ENCODE results near the gene PPIAL4G. TPM values are rescaled to one million over a fixed set of nuclear protein-coding genes. Genes with fewer than 3 reads are reported as not detected.
"Not testable (repeated sequence)": the region's sequence is repeated elsewhere in the genome, so short reads cannot be mapped to it uniquely, and the experiment has no call there.

The PPIAL4G gene
- total RNA-seq, 3 donors from 2014 or later: not detected

DNA sequence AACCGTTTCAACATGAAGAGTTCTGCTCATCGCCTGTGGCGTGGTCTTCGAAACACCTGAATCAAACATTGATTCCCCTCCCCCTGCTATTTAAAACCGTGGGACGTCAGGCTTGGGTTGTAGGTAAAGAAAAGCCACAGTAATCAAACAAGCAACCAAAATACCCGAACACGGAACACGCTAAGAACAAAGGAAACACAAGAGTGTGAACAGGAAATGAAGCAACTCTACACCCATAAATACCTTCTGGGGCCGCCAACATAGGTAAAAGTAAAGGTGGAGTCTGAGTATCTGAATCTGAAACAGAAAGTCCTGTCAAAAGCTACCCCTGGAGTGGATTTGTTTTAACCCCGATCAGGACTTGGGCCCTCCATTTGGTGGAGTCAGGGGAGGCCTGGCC is 24.7 kb downstream of the PPIAL4G start:
- not testable (repeated sequence) for ATAC-seq; H3K9me3 Mint-ChIP-seq; H3K27me3 Mint-ChIP-seq (ENCODE audit: low read depth); H3K4me1 Mint-ChIP-seq (ENCODE audit: low read depth); H3K36me3 Mint-ChIP-seq (ENCODE audit: insufficient read depth)
- peak; percentile 45 for DNase-seq
- peak overlapping the region; percentile 83 for H3K4me3 Mint-ChIP-seq

DNA sequence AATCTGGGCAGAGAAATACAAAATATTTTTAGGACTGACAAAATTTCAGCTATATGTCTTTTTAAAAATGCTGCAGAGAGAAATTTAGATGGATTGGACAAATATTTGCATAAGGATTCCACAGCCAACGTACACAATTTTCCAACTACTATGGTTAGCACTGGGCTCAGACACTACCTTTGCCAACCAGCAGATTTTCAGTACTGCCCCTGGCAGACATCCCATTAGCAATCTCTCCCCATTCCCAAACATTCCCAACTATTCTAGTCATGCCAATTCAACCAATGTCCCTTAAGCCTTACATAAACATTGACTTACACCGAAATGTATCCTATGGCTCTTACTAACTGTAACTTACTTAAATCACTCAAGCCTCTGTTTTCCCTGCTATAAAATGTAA is 30.3 kb downstream of the PPIAL4G start:
- H3K4me3 Mint-ChIP-seq; ATAC-seq; H3K27me3 Mint-ChIP-seq (ENCODE audit: low read depth); H3K9me3 Mint-ChIP-seq; H3K4me1 Mint-ChIP-seq (ENCODE audit: low read depth); H3K36me3 Mint-ChIP-seq (ENCODE audit: insufficient read depth); DNase-seq: not testable (repeated sequence)

DNA sequence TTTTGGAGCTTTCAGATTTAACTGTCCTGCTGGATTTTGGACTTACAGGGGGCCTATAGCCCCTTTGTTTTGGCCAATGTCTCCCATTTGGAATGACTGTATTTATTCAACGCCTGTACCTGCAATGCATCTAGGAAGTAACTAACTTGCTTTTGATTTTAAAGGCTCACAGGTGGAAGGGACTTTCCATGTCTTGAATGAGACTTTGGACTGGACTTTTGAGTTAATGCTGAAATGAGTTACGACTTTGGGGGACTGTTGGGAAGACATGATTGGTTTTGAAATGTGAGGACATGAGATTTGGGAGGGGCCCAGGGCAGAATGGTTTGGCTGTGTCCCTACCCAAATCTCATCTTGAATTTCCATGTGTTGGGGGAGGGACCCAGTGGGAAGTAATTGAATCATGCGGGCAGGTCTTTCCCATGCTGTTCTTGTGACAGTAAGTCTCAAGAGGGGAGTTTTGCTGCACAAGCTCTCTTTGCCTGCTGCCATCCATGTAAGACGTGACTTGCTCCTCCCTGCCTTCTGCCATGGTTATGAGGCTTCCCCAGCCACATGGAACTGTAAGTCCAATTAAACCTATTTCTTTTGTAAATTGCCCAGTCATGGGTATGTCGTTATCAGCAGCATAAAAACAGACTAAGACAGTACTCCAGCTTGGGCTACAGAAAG is 43.3 kb downstream of the PPIAL4G start:
- peaks cover 23% of the 10 kb centered on the region for H3K36me3 Mint-ChIP-seq (ENCODE audit: insufficient read depth)
- peaks cover 41% of the 10 kb centered on the region for H3K4me1 Mint-ChIP-seq (ENCODE audit: low read depth)
- ATAC-seq; H3K9me3 Mint-ChIP-seq; DNase-seq; H3K27me3 Mint-ChIP-seq (ENCODE audit: low read depth); H3K4me3 Mint-ChIP-seq: not testable (repeated sequence)

DNA sequence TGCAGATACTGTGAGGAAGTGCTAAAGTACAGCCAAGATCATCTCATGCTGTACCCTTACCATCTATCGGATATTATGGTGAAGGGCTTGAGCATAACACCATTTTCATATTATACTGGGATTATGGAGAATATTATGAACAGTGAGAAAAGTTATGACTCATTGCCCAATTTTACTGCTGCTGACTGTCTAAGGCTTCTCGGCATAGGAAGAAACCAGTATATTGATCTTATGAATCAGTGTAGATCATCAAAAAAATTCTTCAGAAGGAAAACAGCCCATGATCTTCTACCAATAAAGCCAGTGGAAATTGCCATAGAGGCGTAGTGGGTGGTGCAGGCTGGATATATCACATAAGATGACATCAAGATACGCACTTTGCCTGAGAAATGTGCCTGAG is 47.7 kb downstream of the PPIAL4G start:
- ATAC-seq: peak in 1 of 2 donors; percentile 34
- no peak for DNase-seq
- H3K27me3 Mint-ChIP-seq (ENCODE audit: low read depth): no peaks in the 10 kb centered on the region
- H3K4me1 Mint-ChIP-seq (ENCODE audit: low read depth): peaks cover 64% of the 10 kb centered on the region
- peaks cover 44% of the 10 kb centered on the region for H3K36me3 Mint-ChIP-seq (ENCODE audit: insufficient read depth)
- H3K4me3 Mint-ChIP-seq: no peak overlapping the region
- H3K9me3 Mint-ChIP-seq: no peaks in the 10 kb centered on the region

DNA sequence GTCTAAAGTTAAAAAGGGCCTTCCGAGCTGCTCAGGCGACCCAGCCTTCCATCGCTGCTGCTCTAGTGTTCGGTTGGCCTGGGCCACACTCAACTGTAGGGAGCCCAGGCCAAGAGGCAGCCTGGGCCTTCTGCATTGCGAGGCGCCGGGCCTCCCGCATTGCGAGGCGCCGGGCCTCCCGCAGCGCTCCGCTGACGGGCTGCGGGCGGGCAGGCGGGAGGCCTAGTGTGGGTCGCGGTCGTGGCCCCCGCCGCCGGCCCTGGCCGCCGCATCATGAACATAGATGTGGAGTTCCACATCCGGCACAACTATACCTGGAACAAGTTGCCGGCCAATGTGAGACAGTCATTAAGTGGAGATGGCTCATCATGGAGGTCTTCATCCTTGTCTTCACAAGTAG is 48.3 kb downstream of the PPIAL4G start:
- Mint-ChIP-seq H3K27me3 (ENCODE audit: low read depth) (no peaks in the 10 kb centered on the region), H3K4me1 (ENCODE audit: low read depth) (peaks cover 67% of the 10 kb centered on the region), H3K4me3 (no peak overlapping the region), H3K36me3 (ENCODE audit: insufficient read depth) (peaks cover 48% of the 10 kb centered on the region), H3K9me3 (no peaks in the 10 kb centered on the region)
- ATAC-seq (no peak), DNase-seq (no peak)

DNA sequence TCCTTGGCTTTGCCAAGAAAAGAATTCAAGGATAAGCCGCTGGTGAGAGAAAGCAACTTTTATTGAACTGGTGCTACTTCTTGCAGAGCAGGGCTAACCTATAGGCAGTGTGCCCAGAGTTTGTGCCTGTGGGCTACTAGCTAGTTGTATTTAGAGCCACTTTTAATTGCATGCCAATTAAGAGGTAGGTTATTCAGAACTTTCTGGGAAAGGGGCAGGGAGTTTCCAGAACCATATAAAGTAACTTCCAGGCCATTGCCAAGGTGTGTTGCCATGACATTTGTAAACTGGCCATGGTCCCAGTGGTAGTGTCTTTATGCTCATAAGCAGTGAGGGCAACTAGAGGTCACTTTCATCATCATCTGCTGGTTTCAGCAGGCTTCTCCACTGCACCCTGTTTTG is 50.2 kb downstream of the PPIAL4G start:
- Mint-ChIP-seq H3K4me1 (ENCODE audit: low read depth) (peaks cover 68% of the 10 kb centered on the region), H3K36me3 (ENCODE audit: insufficient read depth) (peaks cover 58% of the 10 kb centered on the region)
- H3K4me3 Mint-ChIP-seq; ATAC-seq; H3K27me3 Mint-ChIP-seq (ENCODE audit: low read depth); DNase-seq; H3K9me3 Mint-ChIP-seq: not testable (repeated sequence)

Other genes with a start within 250 kb of the PPIAL4G start
- gene NBPF14, start 112.7 kb upstream of the PPIAL4G start, total RNA-seq: 10 to 100 TPM in 1 of 3 donors, 1 to 10 TPM in 2; 6.1 to 12.1 (median 9.3) TPM